Measurements from ENCODE around the gene PAPLN. TPM values are rescaled to one million over a fixed set of nuclear protein-coding genes. Genes with fewer than 3 reads are reported as not detected.

The PAPLN gene
- total RNA-seq, 1 experiment from 2014 or later = not detected

- no peak for DNase-seq
- Histone ChIP-seq H3K4me2 (no peak overlapping the region), H3K9me2 (ENCODE audit: insufficient read depth) (no peaks in the 10 kb centered on the region), H3K79me2 (ENCODE audit: low read depth) (no peaks in the 10 kb centered on the region), H3F3A (ENCODE audit: insufficient read depth, low read depth) (no peaks in the 10 kb centered on the region), H2AFZ (no peak overlapping the region), H3K27ac (no peak overlapping the region), H4K20me1 (ENCODE audit: insufficient read depth) (no peaks in the 10 kb centered on the region), H3K36me3 (ENCODE audit: low read depth) (peaks cover 10% of the 10 kb centered on the region), H3K4me1 (replicated peaks; ENCODE audit: insufficient read depth) (no peaks in the 10 kb centered on the region), H3K9me3 (ENCODE audit: insufficient read depth, low read depth) (no peaks in the 10 kb centered on the region), H3K27me3 (ENCODE audit: insufficient read depth, low read depth) (no peaks in the 10 kb centered on the region), H3K4me3 (no peak overlapping the region)
- ChIA-PET CTCF (interaction anchor here (0.6 kb wide), 1 partner anchor 217 kb away, joined by 6 read pairs; no protein-coding TSS in a partner anchor), POLR2A (ENCODE audit: unreplicated experiment) (no interaction called here)
- no TSS peak for BruUV-seq (replicated peaks)
- intact Hi-C loops (cut with micrococcal nuclease; ENCODE audit: unreplicated experiment) = loop anchor here (10.0 kb wide), 1 partner anchor 111 kb away; no protein-coding TSS in a partner anchor
- no peak for TF ChIP-seq EZH2 (IDR thresholded peaks at IDR 0.05; ENCODE audit: low read depth)
- no peak for TF ChIP-seq CTCF (conservative IDR thresholded peaks at IDR 0.05)
Observed at GRCh38 chr14:73285979-73286378, 48.7 kb downstream of the PAPLN start.

DNA sequence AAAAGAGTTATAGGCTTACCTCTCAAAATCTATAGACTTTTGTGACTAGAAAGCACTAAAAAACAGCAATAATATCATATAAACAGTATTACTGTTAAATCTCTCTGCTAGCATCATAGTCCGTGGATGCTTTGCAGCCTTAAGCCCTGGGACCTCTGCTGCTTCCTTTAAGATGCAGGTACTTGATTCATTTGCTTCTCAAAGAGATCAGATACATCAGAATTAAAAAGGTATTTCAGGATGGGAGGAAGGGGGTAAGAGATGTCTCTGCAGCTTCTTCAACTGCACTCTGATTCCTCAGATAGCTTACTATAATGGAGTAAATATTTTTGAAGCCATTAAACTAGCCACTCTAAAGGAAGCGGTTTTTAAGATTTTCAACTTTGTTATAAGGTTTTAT lies 49.3 kb downstream of the PAPLN start:
- H3K4me1 ChIP-seq (replicated peaks; ENCODE audit: insufficient read depth) = no peaks in the 10 kb centered on the region
- H3K9me2 ChIP-seq (ENCODE audit: insufficient read depth) = no peaks in the 10 kb centered on the region
- DNase-seq = no peak
- no peak overlapping the region for H3K27ac ChIP-seq
- H4K20me1 ChIP-seq (ENCODE audit: insufficient read depth) = no peaks in the 10 kb centered on the region
- ChIA-PET CTCF (interaction anchor here (0.6 kb wide), 1 partner anchor 217 kb away, joined by 6 read pairs; no protein-coding TSS in a partner anchor), POLR2A (ENCODE audit: unreplicated experiment) (interaction anchor here (0.5 to 0.6 kb wide), 2 partner anchors 63 to 177 kb away, joined by 3 read pairs; no protein-coding TSS in a partner anchor)
- no peaks in the 10 kb centered on the region for H3K27me3 ChIP-seq (ENCODE audit: insufficient read depth, low read depth)
- no peak overlapping the region for H2AFZ ChIP-seq
- H3K4me3 ChIP-seq = no peak overlapping the region
- intact Hi-C loops (cut with micrococcal nuclease; ENCODE audit: unreplicated experiment) = loop anchor here (10.0 kb wide), 1 partner anchor 112 kb away; no protein-coding TSS in a partner anchor
- no peak for TF ChIP-seq CTCF (conservative IDR thresholded peaks at IDR 0.05)
- no peak for TF ChIP-seq EZH2 (IDR thresholded peaks at IDR 0.05; ENCODE audit: low read depth)
- peaks cover 10% of the 10 kb centered on the region for H3K36me3 ChIP-seq (ENCODE audit: low read depth)
- no peak overlapping the region for H3K4me2 ChIP-seq
- no peaks in the 10 kb centered on the region for H3K79me2 ChIP-seq (ENCODE audit: low read depth)
- H3F3A ChIP-seq (ENCODE audit: insufficient read depth, low read depth) = no peaks in the 10 kb centered on the region
- no peaks in the 10 kb centered on the region for H3K9me3 ChIP-seq (ENCODE audit: insufficient read depth, low read depth)
- BruUV-seq (replicated peaks) = no TSS peak

- no peaks in the 10 kb centered on the region for H3K9me3 ChIP-seq (ENCODE audit: insufficient read depth, low read depth)
- no peak overlapping the region for H3K4me3 ChIP-seq
- no TSS peak for BruUV-seq (replicated peaks)
- DNase-seq = no peak
- H2AFZ ChIP-seq = no peak overlapping the region
- POLR2A ChIA-PET (ENCODE audit: unreplicated experiment) = interaction anchor here (0.5 kb wide), 1 partner anchor 177 kb away, joined by 3 read pairs; no protein-coding TSS in a partner anchor
- CTCF ChIA-PET = no interaction called here
- H3K4me2 ChIP-seq = no peak overlapping the region
- H3K27me3 ChIP-seq (ENCODE audit: insufficient read depth, low read depth) = no peaks in the 10 kb centered on the region
- H3K27ac ChIP-seq = no peak overlapping the region
- H3K79me2 ChIP-seq (ENCODE audit: low read depth) = no peaks in the 10 kb centered on the region
- peaks cover 10% of the 10 kb centered on the region for H3K36me3 ChIP-seq (ENCODE audit: low read depth)
- no peaks in the 10 kb centered on the region for H3K4me1 ChIP-seq (replicated peaks; ENCODE audit: insufficient read depth)
- intact Hi-C loops (cut with micrococcal nuclease; ENCODE audit: unreplicated experiment) = loop anchor here (10.0 kb wide), 1 partner anchor 112 kb away; no protein-coding TSS in a partner anchor
- H4K20me1 ChIP-seq (ENCODE audit: insufficient read depth) = no peaks in the 10 kb centered on the region
- no peaks in the 10 kb centered on the region for H3K9me2 ChIP-seq (ENCODE audit: insufficient read depth)
- no peaks in the 10 kb centered on the region for H3F3A ChIP-seq (ENCODE audit: insufficient read depth, low read depth)
- no peak for TF ChIP-seq EZH2 (IDR thresholded peaks at IDR 0.05; ENCODE audit: low read depth)
- no peak for TF ChIP-seq CTCF (conservative IDR thresholded peaks at IDR 0.05)
Observed at GRCh38 chr14:73287071-73287470, 49.8 kb downstream of the PAPLN start.

All from PC-9 (cell line).